Vagina (tissue), 2 donors: ENCODE results near the gene RPRD1B.

Experiments used
- CTCF ChIP-seq, 3 experiments: fragments of 450-650 bp in 2 of 3; fragments of 200-600 bp in 1 of 3; sonication (generic) in 1 of 3; IDR thresholded peaks; one replicate each; pipeline ENCODE4 v1.5.1; 2017 to 2019; ENCODE audit warnings: antibody characterized with exemption in 3 of 3, mild to moderate bottlenecking in 2 of 3, moderate library complexity in 2 of 3
- POLR2A ChIP-seq, 2 donors: fragments of 450-650 bp; IDR thresholded peaks; one replicate each; pipeline ENCODE4 v1.6.1; 2017; ENCODE audit warnings: antibody characterized with exemption in 2 of 2, mild to moderate bottlenecking in 2 of 2, moderate library complexity in 2 of 2
- POLR2AphosphoS5 ChIP-seq, 2 donors: sonication (generic); formaldehyde crosslinking; IDR thresholded peaks; one replicate each; pipeline ENCODE4 v1.9.0; 2017; ENCODE audit warnings: antibody characterized with exemption in 2 of 2, mild to moderate bottlenecking in 2 of 2, low read depth in 1 of 2; ENCODE audit not compliant: insufficient read depth in 1 of 2

DNA sequence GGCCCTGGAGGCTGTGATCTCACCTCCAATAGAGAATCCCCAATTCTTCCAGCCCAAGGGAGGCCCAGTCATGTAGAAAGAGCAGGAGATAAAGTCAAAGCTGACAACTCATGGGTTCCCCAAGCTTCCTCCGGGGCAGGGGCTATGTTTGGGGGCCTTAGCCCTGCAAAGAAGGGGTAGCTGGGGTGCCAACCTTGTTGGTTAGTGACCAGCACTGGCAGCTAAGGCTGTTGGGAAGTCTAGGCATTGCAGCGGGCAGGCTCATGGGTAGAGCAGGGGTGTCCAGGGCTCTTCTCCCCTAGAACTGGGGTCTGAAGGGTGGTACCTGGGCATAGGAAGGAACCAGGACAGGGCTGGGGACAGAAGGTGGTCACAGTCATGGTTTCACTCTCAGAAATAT is 95.1 kb downstream of the RPRD1B start:
- TF ChIP-seq CTCF (IDR thresholded peaks at IDR 0.05) (no peak), POLR2A (IDR thresholded peaks at IDR 0.05) (no peak), POLR2AphosphoS5 (IDR thresholded peaks at IDR 0.05; ENCODE audit: insufficient read depth in 1 of 2, low read depth in 1 of 2) (no peak)
